ENCODE data around the gene PAPOLG. TPM values are rescaled to one million over a fixed set of nuclear protein-coding genes. Genes with fewer than 3 reads are reported as not detected.

The PAPOLG gene
- total and polyA plus RNA-seq, 4 donors, result 5.9 to 26.2 (median 6.9) TPM

- no peak for DNase-seq
- no peak for TF ChIP-seq CTCF (IDR thresholded peaks at IDR 0.05; ENCODE audit: control extremely low read depth, extremely low read depth)
- Histone ChIP-seq H3K4me1 (ENCODE audit: control insufficient read depth in 5 of 5, insufficient read depth in 5 of 5, low read length in 5 of 5) (peaks cover 0 to 3% (median 0%) of the 10 kb centered on the region in 5 donors), H3K9me3 (ENCODE audit: control insufficient read depth in 4 of 4, insufficient read depth in 3 of 4, low read length in 3 of 4) (no peaks in the 10 kb centered on the region), H3K27ac (ENCODE audit: low read depth in 1 of 2, low read length in 1 of 2) (no peak overlapping the region), H3K4me3 (no peak overlapping the region), H3K9ac (ENCODE audit: insufficient read depth in 1 of 2, low read length in 2 of 2) (no peak overlapping the region), H3K36me3 (ENCODE audit: control insufficient read depth in 4 of 4, insufficient read depth in 4 of 4, low read length in 4 of 4) (no peaks in the 10 kb centered on the region), H3K27me3 (ENCODE audit: control insufficient read depth in 3 of 3, insufficient read depth in 3 of 3, low read length in 2 of 3) (no peaks in the 10 kb centered on the region)
- 55 to 79% methylated on average over 2 of the region's 2 CpGs for WGBS, 2 donors
- no peak for ATAC-seq (ENCODE audit: insufficient read depth, low FRiP score)
These were observed 78.2 kb downstream of the PAPOLG start for GRCh38 chr2:60834270-60834717.

GRCh38 chr2:60836491-60836890, 80.4 kb downstream of the PAPOLG start:
- TF ChIP-seq CTCF (IDR thresholded peaks at IDR 0.05; ENCODE audit: control extremely low read depth, extremely low read depth), result no peak
- H3K4me1 ChIP-seq (ENCODE audit: control insufficient read depth in 5 of 5, insufficient read depth in 5 of 5, low read length in 5 of 5), result peaks cover 0 to 3% (median 0%) of the 10 kb centered on the region in 5 donors
- no peaks in the 10 kb centered on the region for H3K27me3 ChIP-seq (ENCODE audit: control insufficient read depth in 3 of 3, insufficient read depth in 3 of 3, low read length in 2 of 3)
- no peaks in the 10 kb centered on the region for H3K9me3 ChIP-seq (ENCODE audit: control insufficient read depth in 4 of 4, insufficient read depth in 3 of 4, low read length in 3 of 4)
- DNase-seq, result no peak
- H3K9ac ChIP-seq (ENCODE audit: insufficient read depth in 1 of 2, low read length in 2 of 2), result no peak overlapping the region
- H3K4me3 ChIP-seq, result no peak overlapping the region
- WGBS, 2 donors, result 75 to 77% methylated on average over 3 of the region's 3 CpGs
- ATAC-seq (ENCODE audit: insufficient read depth, low FRiP score), result no peak
- no peaks in the 10 kb centered on the region for H3K36me3 ChIP-seq (ENCODE audit: control insufficient read depth in 4 of 4, insufficient read depth in 4 of 4, low read length in 4 of 4)
- H3K27ac ChIP-seq (ENCODE audit: low read depth in 1 of 2, low read length in 1 of 2), result no peak overlapping the region

GRCh38 chr2:60837123-60837522, 81.1 kb downstream of the PAPOLG start:
- Histone ChIP-seq H3K4me1 (ENCODE audit: control insufficient read depth in 5 of 5, insufficient read depth in 5 of 5, low read length in 5 of 5) (peaks cover 0 to 3% (median 0%) of the 10 kb centered on the region in 5 donors), H3K9me3 (ENCODE audit: control insufficient read depth in 4 of 4, insufficient read depth in 3 of 4, low read length in 3 of 4) (no peaks in the 10 kb centered on the region), H3K27me3 (ENCODE audit: control insufficient read depth in 3 of 3, insufficient read depth in 3 of 3, low read length in 2 of 3) (no peaks in the 10 kb centered on the region), H3K4me3 (no peak overlapping the region), H3K36me3 (ENCODE audit: control insufficient read depth in 4 of 4, insufficient read depth in 4 of 4, low read length in 4 of 4) (no peaks in the 10 kb centered on the region), H3K9ac (ENCODE audit: insufficient read depth in 1 of 2, low read length in 2 of 2) (no peak overlapping the region), H3K27ac (ENCODE audit: low read depth in 1 of 2, low read length in 1 of 2) (no peak overlapping the region)
- ATAC-seq (ENCODE audit: insufficient read depth, low FRiP score), result no peak
- WGBS, 2 donors, result 23 to 63% methylated on average over 1 of the region's 1 CpG
- TF ChIP-seq CTCF (IDR thresholded peaks at IDR 0.05; ENCODE audit: control extremely low read depth, extremely low read depth), result no peak
- DNase-seq, result no peak

- DNase-seq, result no peak
- H3K27ac ChIP-seq (ENCODE audit: low read depth in 1 of 2, low read length in 1 of 2), result no peak overlapping the region
These were observed 82.4 kb downstream of the PAPOLG start for GRCh38 chr2:60838481-60838880.

More at GRCh38 chr2:60838481-60838880, 82.4 kb downstream of the PAPOLG start:
- Histone ChIP-seq H3K4me3 (no peak overlapping the region), H3K9me3 (ENCODE audit: control insufficient read depth in 4 of 4, insufficient read depth in 3 of 4, low read length in 3 of 4) (no peaks in the 10 kb centered on the region), H3K36me3 (ENCODE audit: control insufficient read depth in 4 of 4, insufficient read depth in 4 of 4, low read length in 4 of 4) (no peaks in the 10 kb centered on the region), H3K4me1 (ENCODE audit: control insufficient read depth in 5 of 5, insufficient read depth in 5 of 5, low read length in 5 of 5) (no peaks in the 10 kb centered on the region), H3K9ac (ENCODE audit: insufficient read depth in 1 of 2, low read length in 2 of 2) (no peak overlapping the region), H3K27me3 (ENCODE audit: control insufficient read depth in 3 of 3, insufficient read depth in 3 of 3, low read length in 2 of 3) (no peaks in the 10 kb centered on the region)
- no peak for ATAC-seq (ENCODE audit: insufficient read depth, low FRiP score)
- WGBS, 2 donors, result 75 to 88% methylated on average over 3 of the region's 3 CpGs
- no peak for TF ChIP-seq CTCF (IDR thresholded peaks at IDR 0.05; ENCODE audit: control extremely low read depth, extremely low read depth)
